GM18505 (cell line): ENCODE measurements around the gene EXOSC7.
"Not testable (repeated sequence)": the region's sequence is repeated elsewhere in the genome, so short reads cannot be mapped to it uniquely, and the experiment has no call there.

Experiments
- ATAC-seq: cut with Tn5 transposase; IDR thresholded peaks from one replicate; pipeline ENCODE4 v1.9.1; 2021; ENCODE audit not compliant: unreplicated experiment
- POLR2A ChIP-seq: IDR thresholded peaks from 4 replicates; pipeline ENCODE4 v1.6.1; 2011; ENCODE audit warnings: borderline replicate concordance; ENCODE audit not compliant: insufficient read depth, insufficient read length; ENCODE audit errors: extremely low read depth

EXOSC7 gene

GRCh38 chr3:44976002-44976815, at the start of gene EXOSC7, which contains the start of gene ZDHHC3:
TSS of gene EXOSC7 (plus strand) at chr3:44976244. CDS start at chr3:44976278, 34 bp downstream.
TSS of gene ZDHHC3 (minus strand) at chr3:44976174. CDS start at chr3:44959436, 16,738 bp downstream.
- ATAC-seq = peak; percentile 87
- peak; percentile 90 for TF ChIP-seq POLR2A

GRCh38 chr3:44926921-44927320, 49.1 kb upstream of the EXOSC7 start:
- ATAC-seq = no peak
- TF ChIP-seq POLR2A = no peak

- ATAC-seq = no peak
- no peak for TF ChIP-seq POLR2A
These were observed 48.7 kb upstream of the EXOSC7 start for GRCh38 chr3:44927371-44927770.

- no peak for TF ChIP-seq POLR2A
- no peak for ATAC-seq
These were observed 46.3 kb upstream of the EXOSC7 start for GRCh38 chr3:44929782-44930181.

- no peak for ATAC-seq
These were observed 45.1 kb upstream of the EXOSC7 start for GRCh38 chr3:44930911-44931310.

GRCh38 chr3:44931791-44932190, 44.3 kb upstream of the EXOSC7 start:
- no peak for ATAC-seq
- no peak for TF ChIP-seq POLR2A

More at GRCh38 chr3:44930911-44931310, 45.1 kb upstream of the EXOSC7 start:
- TF ChIP-seq POLR2A = no peak

- no peak for ATAC-seq
- TF ChIP-seq POLR2A = no peak
These were observed 43.8 kb upstream of the EXOSC7 start for GRCh38 chr3:44932271-44932670.

- no peak for ATAC-seq
- no peak for TF ChIP-seq POLR2A
These were observed 42.8 kb upstream of the EXOSC7 start for GRCh38 chr3:44932986-44933944.

- no peak for ATAC-seq
- no peak for TF ChIP-seq POLR2A
These were observed 36.4 kb upstream of the EXOSC7 start for GRCh38 chr3:44939581-44940036.

GRCh38 chr3:44942202-44942921, 33.7 kb upstream of the EXOSC7 start:
- TF ChIP-seq POLR2A = no peak
- no peak for ATAC-seq

GRCh38 chr3:44948239-44948638, 27.8 kb upstream of the EXOSC7 start:
- no peak for ATAC-seq
- no peak for TF ChIP-seq POLR2A

GRCh38 chr3:44949770-44950169, 26.3 kb upstream of the EXOSC7 start:
- ATAC-seq = not testable (repeated sequence)

- no peak for TF ChIP-seq POLR2A
- ATAC-seq = no peak
These were observed 25.7 kb upstream of the EXOSC7 start for GRCh38 chr3:44950275-44950734.
